ENCODE data around the gene TMEM273. TPM values are rescaled to one million over a fixed set of nuclear protein-coding genes. Genes with fewer than 3 reads are reported as not detected.

The TMEM273 gene
- total RNA-seq, 2 donors from 2014 or later, result 2.7 to 8.4 TPM

GRCh38 chr10:49110684-49111319 lies 77.4 kb downstream of the TMEM273 start:
- ATAC-seq, result no peak
- intact Hi-C loops (cut with DNase I, micrococcal nuclease), result no loop called here
- DNase-seq, result no peak

DNA sequence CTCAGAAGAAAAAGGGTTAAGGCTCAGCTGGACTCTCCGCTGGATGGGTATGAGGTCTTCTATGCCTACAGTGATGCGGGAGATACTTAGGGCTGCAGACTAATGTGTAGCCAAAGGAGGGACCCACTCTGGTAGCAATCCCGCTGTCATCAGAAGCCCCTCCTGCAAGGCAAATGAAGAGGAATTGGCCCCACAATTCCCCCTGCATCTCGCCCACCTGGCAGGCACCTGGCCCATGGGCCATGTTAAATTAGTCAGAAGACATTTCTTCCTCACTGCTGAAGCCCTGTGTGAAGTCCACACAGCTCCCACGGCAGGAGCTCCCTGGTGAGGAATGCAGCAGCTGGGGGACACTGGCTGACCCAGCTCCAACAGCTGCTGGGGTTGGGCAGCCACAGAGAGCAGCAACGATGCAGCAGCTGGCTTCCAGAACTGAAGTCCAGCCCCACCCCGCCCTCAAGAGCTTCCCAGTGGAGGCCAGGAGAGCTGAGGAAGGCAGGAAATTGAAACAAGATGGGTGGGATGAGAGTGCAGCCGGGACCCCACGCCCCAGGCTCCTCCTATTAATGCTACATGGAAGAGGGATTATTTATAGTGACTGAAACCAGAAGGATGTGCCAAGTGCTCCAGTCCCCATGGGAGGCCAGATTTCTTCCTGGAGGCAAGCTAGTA lies 78.4 kb downstream of the TMEM273 start:
- DNase-seq, result peak; percentile 31 to 36
- intact Hi-C loops (cut with DNase I, micrococcal nuclease), result no loop called here

GRCh38 chr10:49108656-49109055 lies 79.5 kb downstream of the TMEM273 start:
- ATAC-seq (no peak), DNase-seq (no peak)
- intact Hi-C loops (cut with DNase I, micrococcal nuclease), result no loop called here

More for the DNA sequence above, 78.4 kb downstream of the TMEM273 start:
- no peak for ATAC-seq

GRCh38 chr10:49107887-49108267 lies 80.3 kb downstream of the TMEM273 start:
- ATAC-seq, result no peak
- intact Hi-C loops (cut with DNase I, micrococcal nuclease), result no loop called here
- DNase-seq, result no peak

- ATAC-seq, result no peak
- DNase-seq, result no peak
- intact Hi-C loops (cut with DNase I, micrococcal nuclease), result no loop called here
Observed at GRCh38 chr10:49107111-49107886, 80.9 kb downstream of the TMEM273 start.

- ATAC-seq, result no peak
Observed at GRCh38 chr10:49106451-49106850, 81.7 kb downstream of the TMEM273 start.

DNA sequence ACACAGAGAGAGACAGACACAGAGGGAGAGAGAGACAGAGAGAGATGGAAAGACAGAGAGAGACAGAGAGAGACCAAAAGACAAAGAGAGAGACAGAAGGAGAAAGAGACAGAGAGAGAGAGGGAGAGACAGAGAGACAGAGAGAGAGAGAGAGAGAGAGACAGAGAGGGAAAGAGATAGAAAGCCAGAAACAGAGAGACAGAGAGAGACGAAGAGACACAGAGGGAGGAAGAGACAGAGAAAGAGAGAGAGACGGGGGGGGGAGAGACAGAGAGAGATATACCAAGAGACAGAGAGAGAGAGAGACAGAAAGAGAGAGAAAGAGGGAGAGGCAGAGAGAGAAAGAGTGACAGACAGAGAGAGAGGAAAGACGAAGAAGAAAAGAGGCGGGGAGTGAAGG lies 83.1 kb downstream of the TMEM273 start:
- no peak for ATAC-seq
- DNase-seq, result no peak
- intact Hi-C loops (cut with DNase I, micrococcal nuclease), result no loop called here

More at GRCh38 chr10:49106451-49106850, 81.7 kb downstream of the TMEM273 start:
- intact Hi-C loops (cut with DNase I, micrococcal nuclease), result no loop called here
- peak in 1 of 2 donors; percentile 15 for DNase-seq

Other genes starting within 250 kb of the TMEM273 start
- not detected for gene LRRC18, start 248.6 kb downstream of the TMEM273 start, total RNA-seq
- gene VSTM4, start 72.9 kb downstream of the TMEM273 start, total RNA-seq, result 1 to 10 TPM; 1.4 to 3.5 TPM
- gene FAM170B, start 54.4 kb downstream of the TMEM273 start, total RNA-seq, result not detected
- not detected for gene C10orf71, start 110.8 kb upstream of the TMEM273 start, total RNA-seq
- gene DRGX, start 207.7 kb upstream of the TMEM273 start, total RNA-seq, result under 1 TPM in 1 of 2 donors, not detected in 1; 0.11 TPM

All from left colon (tissue), 2 donors.